AG09309 (cell line): ENCODE data around the gene NEURL1B.

Source experiments
- DNase-seq: peaks from one replicate; pipeline ENCODE4 v3.0.0-alpha.2; 2010; ENCODE audit warnings: low read depth
- H3K4me3 ChIP-seq: 2 replicates; pipeline ENCODE4 v1.5.1; 2011; ENCODE audit warnings: mild to moderate bottlenecking, low read depth, low read length, moderate library complexity; ENCODE audit not compliant: control insufficient read depth
- TF ChIP-seq, protein P1 (sequence below): IDR thresholded peaks from 2 replicates; pipeline ENCODE4 v1.5.1; 2011; ENCODE audit warnings: mild to moderate bottlenecking, low read depth, low read length, inconsistent platforms; ENCODE audit not compliant: insufficient read depth, control insufficient read depth; ENCODE audit errors: missing control alignments

NEURL1B gene

DNA sequence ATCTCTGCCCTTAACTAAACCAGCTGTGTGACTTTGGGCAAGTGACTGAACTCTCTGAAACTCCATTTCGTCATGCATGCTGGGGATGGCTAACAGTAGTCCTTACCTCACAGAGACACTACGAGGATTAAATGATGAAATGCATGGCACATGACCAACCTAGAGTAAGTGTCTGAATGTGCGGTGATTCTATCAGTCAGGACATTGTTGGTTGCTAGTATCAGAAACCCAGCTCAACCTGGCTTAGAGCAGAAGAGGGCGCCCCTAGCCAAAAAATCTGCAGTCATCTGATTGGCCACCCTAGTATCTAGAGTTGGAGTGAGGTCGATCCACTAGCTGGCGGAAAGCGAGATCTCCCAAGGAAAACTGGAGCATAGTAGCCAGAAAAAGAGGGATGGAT is 25.2 kb downstream of the NEURL1B start:
- DNase-seq, result no peak
- TF ChIP-seq, protein P1, sequence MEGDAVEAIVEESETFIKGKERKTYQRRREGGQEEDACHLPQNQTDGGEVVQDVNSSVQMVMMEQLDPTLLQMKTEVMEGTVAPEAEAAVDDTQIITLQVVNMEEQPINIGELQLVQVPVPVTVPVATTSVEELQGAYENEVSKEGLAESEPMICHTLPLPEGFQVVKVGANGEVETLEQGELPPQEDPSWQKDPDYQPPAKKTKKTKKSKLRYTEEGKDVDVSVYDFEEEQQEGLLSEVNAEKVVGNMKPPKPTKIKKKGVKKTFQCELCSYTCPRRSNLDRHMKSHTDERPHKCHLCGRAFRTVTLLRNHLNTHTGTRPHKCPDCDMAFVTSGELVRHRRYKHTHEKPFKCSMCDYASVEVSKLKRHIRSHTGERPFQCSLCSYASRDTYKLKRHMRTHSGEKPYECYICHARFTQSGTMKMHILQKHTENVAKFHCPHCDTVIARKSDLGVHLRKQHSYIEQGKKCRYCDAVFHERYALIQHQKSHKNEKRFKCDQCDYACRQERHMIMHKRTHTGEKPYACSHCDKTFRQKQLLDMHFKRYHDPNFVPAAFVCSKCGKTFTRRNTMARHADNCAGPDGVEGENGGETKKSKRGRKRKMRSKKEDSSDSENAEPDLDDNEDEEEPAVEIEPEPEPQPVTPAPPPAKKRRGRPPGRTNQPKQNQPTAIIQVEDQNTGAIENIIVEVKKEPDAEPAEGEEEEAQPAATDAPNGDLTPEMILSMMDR, result no peak
- no peak overlapping the region for H3K4me3 ChIP-seq

DNA sequence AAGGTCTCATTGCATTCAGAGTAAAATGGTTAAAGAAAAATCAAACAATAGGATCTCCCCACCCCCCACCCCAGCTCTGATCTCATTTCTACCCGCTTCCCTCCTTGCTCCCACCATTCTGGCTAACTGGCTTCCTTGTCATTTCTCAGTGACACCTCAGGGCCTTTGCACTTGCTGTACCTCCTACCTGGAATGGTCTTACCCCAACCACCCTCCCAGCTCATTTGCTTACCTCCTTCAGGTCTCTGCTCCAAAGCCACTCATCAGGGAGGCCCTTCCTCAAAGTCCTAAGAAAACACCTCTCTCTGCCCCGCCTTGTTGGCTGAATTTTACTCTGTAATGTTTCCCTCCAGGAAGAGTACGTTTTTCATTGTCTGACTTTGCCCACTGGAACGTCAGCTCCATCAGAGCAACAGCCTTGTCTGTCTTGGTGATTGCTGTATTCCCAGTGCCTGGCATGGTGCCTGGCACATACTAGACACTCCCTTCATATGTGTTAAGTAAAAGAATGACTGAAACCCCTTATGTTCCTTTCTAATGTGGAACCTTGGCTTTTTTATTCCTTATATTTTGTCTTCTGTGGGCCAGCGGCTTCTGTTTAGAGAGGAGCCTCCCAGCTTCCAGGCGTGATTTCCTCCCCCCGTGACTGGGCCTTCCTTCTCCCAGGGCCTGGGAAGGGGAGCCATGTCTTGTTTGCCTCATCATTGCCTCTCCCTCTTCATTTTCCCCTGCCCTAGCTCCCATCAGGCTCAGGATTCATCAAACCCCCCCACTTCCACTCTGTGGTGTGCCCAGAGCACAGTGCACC is 26.9 kb downstream of the NEURL1B start:
- no peak for DNase-seq
- no peak overlapping the region for H3K4me3 ChIP-seq
- TF ChIP-seq, protein P1, result no peak

DNA sequence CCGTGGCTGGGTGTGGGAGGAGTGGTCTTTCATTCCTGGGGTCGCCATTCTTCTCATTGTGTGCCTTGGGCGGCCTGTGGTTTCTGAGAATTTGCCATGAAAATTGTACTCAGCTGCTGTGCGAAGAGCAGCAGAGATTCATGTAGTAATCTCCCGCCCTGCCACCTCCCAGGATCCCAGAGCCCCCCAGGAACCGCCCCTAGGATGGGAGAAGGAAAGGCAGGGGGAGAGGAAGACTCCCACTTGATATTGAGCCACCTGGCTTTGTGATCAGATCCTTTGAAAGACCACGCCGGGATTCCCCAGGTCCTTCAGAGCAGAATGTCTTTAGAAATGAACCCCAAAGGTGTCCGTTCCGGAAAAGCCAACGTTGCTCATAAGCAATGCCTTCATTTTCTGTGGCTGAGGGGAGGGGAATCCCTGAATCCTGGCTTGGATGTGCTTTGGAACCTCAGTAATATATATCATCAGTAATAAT is 27.6 kb downstream of the NEURL1B start:
- H3K4me3 ChIP-seq, result no peak overlapping the region
- DNase-seq, result no peak
- TF ChIP-seq, protein P1, result no peak

DNA sequence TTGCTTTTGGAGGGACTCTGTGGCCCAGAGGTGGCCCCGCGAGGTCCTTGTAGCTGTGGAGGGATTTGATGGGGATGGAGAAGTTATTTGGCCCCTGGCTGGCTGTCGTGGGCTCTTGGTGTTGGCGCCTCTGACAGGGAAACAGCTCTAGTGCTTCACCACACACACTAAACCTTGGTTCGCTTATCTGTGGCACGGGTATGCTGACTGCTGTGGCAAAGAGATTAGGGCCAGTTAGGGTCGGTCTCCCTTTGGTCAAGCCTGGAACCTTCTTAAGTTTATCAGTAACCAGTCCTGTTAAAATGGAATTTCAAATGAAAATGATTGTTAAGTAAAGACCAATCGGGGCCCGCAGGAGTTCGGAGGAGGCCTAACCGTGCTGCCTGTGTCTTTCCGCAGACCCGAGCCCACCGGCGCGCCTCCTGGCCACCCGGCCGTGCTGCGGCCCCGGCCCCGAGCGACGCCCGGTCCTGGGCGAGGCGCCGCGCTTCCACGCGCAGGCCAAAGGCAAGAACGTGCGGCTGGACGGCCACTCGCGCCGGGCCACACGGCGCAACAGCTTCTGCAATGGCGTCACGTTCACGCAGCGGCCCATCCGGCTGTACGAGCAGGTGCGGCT is 28.4 kb downstream of the NEURL1B start:
- no peak for DNase-seq
- TF ChIP-seq, protein P1, result no peak
- H3K4me3 ChIP-seq, result no peak overlapping the region

DNA sequence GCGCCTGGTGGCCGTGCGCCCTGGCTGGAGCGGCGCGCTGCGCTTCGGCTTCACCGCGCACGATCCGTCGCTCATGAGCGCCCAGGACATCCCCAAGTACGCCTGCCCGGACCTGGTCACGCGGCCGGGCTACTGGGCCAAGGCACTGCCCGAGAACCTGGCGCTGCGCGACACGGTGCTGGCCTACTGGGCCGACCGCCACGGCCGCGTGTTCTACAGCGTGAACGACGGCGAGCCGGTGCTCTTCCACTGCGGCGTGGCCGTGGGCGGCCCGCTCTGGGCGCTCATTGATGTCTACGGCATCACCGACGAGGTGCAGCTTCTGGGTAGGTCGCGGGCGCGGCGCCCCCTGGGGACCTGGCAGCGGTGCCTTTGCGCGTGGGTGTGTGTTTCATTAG is 28.9 kb downstream of the NEURL1B start:
- no peak for DNase-seq
- H3K4me3 ChIP-seq, result no peak overlapping the region
- TF ChIP-seq, protein P1, result no peak

DNA sequence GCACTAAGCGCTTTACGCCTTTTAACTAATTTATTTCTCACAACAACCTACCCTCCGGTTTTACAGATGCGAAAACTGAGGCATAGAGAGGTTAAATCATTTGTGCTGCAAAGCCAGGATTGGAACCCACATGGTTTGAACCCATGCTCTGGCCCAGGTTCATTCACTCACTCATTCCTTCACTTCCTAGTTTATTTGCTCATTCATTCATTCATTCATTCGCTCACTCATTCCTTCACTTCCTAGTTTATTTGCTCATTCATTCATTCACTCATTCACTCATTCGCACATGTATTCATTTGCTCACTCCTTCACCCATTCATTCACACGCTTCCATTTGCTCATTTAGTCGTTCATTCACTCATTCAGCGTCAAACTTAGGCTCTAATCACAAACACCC is 29.4 kb downstream of the NEURL1B start:
- TF ChIP-seq, protein P1, result no peak
- no peak for DNase-seq

More for the DNA sequence above, 29.4 kb downstream of the NEURL1B start:
- H3K4me3 ChIP-seq, result no peak overlapping the region
